NCI-H1694 treated with DMSO at 0.1 percent for 48 hours (cell line): ENCODE measurements around the gene ABCC1.
"Not testable (repeated sequence)": the region's sequence is repeated elsewhere in the genome, so short reads cannot be mapped to it uniquely, and the experiment has no call there.

Experiments used
- DNase-seq: peaks from one replicate; lab custom pipeline; 2025; lab: John Stamatoyannopoulos, UW

Gene ABCC1

DNA sequence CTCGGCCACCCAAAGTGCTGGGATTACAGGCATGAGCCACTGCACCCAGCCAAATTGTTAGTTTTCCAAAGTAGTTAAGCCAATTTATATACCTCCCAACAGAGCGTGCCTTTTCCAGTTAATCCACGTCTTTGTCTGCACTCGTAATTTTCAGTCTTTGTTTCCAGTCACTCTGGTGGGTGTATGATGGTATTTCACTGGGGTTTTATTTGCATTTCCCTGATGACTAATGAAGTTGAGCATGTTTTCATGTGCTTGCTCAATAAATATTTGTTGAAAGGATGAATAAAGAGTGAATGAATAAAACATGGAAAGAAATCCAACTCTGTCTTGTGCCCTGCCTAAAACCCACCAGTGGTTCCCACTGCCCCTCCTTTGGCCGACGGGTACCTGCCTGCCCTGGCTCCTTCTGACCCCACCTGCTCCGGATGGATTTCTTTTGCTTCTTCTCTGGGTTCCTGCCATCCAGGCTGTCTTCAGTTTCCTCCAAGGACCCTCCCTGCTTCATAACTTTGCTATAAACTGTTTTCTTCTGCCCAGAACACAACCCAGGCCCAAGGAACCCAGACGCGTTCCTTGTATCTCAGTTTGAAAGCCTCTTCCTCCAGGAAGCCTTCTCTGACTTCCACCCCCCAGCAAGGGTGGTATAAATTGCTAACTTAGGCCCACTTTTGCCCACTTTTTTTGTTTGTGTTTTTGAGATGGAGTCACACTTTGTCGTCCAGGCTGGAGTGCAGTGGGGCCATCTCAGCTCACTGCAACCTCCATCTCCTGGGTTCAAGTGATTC lies 3.0 kb upstream of the ABCC1 start:
- no peak for DNase-seq

DNA sequence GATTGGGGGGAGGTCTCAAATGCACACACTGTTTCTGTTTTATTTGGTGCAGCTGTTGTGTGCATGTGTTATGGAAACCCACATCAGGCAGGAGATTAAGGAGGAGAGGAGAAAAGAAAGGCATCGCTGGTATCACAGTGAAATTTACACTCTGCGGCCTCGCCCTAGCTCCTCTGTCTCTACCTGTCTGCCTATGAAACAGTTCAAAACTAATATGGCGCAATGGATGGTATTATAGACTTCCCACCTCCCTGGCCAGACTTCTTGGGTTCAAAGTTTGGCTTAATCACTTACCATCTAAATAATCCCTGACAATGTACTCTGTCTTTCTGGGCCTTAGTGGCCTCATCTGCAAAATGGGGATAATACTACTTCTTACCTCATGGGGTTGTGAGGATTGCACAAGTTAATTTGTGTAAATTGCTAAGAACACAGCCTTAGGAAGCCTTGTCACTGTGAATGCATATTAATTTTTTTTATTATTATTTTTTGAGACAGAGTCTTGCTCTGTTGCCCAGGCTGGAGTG lies 1.4 kb upstream of the ABCC1 start:
- no peak for DNase-seq

GRCh38 chr16:15948532-15949209 lies 745 bp upstream of the ABCC1 start:
- no peak for DNase-seq

DNA sequence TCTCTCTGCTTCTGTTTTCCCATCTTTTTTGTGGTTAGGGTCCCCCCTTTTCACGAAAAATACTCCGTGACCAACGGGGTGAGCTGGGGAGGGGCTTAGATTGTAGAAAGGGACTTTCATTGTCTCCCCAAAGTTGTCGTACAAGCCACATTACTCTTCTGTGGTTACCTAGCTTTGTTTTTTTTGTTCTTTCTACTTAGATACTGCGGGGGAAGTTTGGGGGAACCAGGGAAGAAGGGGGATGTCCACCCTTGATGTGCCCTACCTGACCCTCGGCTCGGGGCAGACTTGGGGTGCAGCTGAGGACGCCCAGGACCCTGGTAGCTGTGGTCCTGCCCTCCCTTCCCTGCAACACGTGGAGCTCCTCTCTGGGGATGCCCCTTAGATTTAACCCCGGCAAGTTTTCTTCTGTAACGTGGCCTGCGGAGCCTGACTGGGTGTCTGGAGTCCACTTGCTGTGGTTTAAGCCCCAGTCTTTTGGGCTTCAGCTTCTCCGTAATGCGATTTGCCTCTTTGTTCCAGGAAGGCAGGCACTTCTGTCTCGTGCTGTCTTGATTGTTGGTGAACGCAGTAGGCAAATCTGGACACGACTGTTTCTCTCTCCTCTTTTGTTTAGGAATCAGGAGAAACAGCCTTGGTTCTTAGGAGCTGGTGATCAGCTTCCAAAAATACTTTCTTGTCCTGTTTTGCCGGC lies 892 bp downstream of the ABCC1 start:
- no peak for DNase-seq

DNA sequence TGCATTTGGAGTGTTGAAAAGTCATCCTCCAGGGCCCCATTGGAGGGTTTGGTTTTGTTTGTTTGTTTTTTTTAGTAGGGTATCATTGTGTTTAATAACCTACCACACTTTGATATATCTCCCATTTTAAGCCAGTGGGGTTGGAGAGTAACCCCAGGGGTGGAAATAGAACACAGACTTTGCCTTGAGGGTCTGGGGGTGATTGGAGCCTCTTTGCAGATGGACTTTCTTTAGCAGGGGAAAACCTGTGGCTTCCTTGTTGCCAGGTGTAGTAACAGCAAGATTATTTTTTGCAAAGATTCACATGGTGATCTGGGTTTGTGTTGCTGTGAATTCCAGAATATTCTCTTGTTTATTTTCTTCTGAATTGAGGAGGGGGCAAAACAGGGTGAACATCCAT lies 1.5 kb downstream of the ABCC1 start:
- no peak for DNase-seq

DNA sequence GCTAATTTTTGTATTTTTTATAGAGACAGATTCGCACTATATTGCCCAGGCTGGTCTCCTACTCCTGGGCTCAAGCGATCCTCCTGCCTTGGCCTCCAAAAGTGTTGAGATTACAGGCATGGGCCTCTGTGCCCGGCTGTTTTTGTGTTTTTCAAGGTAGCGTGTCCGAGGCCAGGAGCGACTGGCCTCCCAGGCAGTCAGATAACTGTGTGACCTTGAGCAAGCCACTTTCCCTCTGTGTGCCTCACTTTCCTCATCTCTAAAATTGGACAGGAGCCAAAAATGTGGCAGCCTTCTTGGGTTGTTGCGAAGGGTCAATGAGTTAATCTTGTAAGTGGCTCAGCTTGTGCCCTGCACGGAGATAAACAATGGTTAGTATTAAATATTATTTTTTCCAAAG lies 2.4 kb downstream of the ABCC1 start:
- no peak for DNase-seq

GRCh38 chr16:15952265-15952711 lies 2.9 kb downstream of the ABCC1 start:
- no peak for DNase-seq

GRCh38 chr16:15953477-15953876 lies 4.1 kb downstream of the ABCC1 start:
- no peak for DNase-seq

DNA sequence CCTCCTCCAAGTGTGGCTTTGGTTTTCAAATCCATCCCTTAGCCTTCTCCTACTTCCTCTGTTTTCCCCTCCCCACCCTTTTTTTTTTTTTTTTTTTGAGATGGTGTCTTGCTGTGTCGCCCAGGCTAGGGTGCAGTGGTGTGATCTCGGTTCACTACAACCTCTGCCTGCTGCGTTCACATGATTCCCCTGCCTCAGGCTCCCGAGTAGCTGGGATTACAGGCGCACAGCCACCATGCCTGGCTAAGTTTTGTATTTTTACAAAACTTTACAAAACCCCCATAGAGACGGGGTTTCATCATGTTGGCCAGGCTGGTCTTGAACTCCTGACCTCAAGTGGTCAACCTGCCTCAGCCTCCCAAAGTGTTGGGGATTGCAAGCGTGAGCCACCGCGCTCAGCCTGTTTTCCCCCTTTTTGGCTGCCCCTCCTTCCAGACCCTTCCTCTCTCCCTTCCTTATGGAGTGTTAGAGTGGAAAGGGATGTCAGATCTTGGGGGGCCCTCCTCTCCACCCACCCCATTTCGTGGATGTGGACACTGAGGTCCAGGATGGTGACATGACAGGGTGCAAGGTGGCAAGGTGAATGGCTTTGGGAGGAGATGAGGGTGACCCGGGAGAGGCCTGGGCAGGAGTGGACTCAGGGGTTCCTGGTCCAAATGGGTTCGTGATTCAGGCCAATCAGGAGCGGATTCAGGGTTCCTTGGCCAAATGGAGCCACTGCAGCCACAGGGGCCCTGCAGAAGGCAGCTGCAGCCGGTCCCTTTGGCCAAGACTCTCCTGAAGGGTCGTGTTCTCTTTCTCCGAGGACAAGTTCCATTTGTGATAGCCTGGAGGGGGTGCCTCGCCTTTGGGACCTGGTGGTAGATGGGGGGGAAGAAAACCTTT lies 4.8 kb downstream of the ABCC1 start:
- no peak for DNase-seq

GRCh38 chr16:15954814-15955151 lies 5.4 kb downstream of the ABCC1 start:
- DNase-seq: no peak

- no peak for DNase-seq
Observed at GRCh38 chr16:15955425-15955824, 6.0 kb downstream of the ABCC1 start.

- not testable (repeated sequence) for DNase-seq
Observed at GRCh38 chr16:15956106-15956505, 6.7 kb downstream of the ABCC1 start.

GRCh38 chr16:15958703-15959348 lies 9.4 kb downstream of the ABCC1 start:
- no peak for DNase-seq

DNA sequence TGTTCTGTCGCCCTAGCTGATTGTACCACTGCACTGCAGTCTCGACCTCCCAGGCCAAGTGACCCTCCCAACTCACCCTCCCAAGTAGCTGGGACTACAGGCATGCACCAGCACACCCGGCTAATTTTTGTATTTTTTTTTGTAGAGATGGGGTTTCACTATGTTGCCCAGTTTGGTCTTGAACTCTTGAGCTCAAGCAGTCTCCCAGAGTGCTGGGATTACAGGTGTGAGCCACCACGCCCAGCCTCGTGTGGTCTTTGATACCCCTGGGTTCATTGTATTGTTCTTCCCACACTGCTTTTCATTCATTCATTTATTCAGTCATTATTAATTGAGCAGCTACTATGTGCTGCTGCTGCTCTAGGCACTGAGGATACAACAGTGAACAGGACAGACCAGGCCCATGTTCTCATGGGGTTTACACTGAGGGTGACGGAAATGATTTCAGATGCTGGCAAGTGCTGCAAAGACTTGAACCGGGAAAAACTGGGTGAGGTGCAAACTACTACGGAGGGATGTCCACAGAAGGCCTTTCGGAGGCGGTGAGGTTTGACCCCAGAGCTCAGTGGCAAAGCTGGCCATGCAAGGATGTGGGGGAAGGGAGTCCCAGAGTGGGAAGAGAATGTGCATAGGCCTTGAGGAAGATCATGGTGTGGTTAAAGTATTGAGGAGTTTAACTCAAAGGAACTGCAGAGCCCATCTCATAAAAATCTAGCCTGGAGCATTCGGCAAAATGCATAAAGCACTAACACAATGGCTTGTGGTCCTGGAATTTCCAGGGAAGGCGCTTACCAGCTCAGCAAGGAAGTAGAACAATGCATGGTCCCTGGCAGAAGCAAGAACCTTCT lies 10.9 kb downstream of the ABCC1 start:
- DNase-seq: no peak

DNA sequence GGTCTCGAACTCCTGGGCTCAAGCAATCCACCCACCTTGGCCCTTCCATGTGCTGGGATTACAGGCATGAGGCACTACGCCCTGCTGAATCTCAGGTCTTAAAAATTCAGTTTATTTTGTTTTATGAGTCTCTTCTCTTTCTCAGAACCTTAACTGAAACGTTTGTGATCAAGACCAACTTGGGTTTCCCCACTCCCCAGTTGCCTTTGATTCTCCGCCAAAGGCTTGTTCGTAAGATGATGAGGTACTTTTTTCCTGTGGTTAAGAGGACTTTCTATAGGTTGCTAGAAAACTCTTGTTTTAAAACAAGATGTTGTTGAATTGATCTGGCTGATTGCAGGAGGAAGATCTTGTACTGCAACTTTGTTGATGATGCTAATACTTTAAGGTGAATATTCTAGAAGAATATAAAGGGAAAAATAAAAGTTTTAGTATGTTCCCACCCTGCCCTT lies 11.7 kb downstream of the ABCC1 start:
- DNase-seq: no peak

DNA sequence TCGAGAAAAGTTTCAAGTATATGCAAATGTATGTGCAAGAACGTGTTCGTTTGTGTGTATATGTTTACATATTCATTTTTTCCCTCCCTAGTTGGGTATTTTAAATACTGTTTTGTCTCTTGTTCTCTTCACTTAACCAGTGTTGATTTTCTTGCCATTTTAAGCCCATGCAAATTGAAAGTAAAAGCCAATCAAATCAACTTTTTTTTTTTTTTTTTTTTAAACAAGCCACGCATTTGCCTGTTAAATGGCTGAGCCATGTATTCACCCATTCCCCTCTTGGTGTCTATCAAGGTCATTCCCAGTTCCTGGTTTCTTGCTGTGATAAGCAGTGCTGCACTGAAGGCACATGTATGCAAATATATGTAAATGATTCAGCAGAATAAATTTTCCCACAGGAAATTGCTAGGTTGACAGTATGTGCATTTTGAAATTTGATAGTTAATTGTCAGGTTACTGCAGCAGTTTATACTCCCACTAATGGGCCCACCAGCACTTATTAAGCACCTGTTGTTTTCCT lies 12.2 kb downstream of the ABCC1 start:
- no peak for DNase-seq

DNA sequence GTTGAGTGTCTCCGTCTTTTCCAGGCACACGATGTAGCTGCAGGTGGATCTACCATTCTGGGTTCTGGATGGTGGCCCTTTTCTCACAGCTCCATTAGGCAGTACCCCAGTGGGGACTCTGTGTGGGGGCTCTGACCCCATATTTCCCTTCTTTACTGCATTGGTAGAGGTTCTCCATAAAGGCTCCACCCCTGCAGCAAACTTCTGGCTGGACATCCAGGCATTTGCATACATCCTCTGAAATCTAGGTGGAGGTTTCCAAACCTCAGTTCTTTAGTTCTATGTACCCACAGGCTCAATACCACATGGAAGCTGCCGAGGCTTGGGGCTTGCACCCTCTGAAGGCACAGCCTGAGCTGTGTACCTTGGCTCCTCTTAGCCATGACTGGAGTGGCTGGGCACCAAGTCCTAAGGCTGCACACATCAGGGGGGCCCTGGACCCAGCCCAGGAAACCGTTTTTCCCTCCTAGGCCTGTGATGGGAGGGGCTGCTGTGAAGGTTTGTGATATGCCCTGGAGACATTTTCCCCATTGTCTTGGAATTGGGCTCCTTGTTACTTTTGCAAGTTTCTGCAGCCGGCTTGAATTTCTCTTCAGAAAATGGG lies 14.0 kb downstream of the ABCC1 start:
- no peak for DNase-seq

- DNase-seq: no peak
Observed at GRCh38 chr16:15966420-15966819, 17.0 kb downstream of the ABCC1 start.

DNA sequence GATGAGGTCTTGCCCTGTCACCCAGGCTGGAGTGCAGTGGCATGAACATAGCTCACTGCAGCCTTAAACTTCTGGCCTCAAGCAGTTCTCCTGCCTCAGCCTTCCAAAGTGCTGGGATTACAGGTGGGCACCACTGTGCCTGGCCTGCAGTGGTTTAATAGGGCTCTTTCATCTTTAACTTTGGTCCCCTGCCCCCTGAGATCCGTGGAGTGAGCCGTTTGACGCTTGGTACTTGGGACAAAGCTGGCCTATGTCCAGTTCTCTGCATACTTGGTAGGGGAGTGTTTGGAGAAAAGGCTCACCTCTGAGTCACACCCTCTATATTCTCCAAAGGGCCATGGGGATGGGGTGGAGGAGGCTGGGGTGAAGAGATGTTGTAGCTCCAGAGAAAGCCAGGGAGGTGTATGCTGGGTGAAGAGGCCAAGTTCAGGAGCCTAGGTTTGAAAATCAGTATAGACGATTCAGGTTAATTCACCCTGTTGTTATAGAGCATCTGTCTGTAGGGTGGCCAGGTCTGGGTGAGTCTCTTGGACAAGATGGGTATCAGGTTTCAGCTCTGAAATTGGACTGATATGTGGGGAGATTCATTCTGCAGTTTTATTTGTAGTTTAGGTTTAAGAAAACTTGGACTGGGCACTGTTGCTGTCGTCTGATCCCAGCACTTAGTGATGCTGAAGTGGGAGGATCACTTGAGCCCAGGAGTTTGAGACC lies 17.6 kb downstream of the ABCC1 start:
- DNase-seq: no peak
